ENCODE results near the gene CITED2. TPM values are rescaled to one million over a fixed set of nuclear protein-coding genes. Genes with fewer than 3 reads are reported as not detected.

The CITED2 gene
- total and polyA plus RNA-seq, 2 experiments from 2014 or later, result 26.6 to 76.9 TPM

DNA sequence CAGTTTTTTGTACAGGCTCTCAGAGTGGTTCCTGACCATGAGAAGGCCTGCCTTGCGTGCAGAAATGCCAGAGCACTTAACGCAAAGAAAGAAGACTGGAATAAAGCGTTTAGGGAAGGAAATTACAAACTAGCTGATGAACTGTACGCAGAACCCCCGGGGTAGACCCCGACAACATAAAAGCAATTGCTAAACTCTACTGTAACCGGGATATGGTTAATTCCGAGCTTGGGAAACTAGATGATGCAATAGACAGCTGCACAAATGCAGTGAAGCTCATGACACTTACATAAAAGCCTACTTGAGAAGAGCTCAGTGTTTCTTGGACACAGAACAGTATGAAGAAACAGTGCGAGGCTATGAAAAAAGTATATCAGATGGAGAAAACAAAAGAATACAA, 35.7 kb downstream of the CITED2 start (continued):
- no peak for TF ChIP-seq ZNF462 (CRISPR knock-in tag; IDR thresholded peaks at IDR 0.05)
- TF ChIP-seq CREB1 (CRISPR knock-in tag; IDR thresholded peaks at IDR 0.05; ENCODE audit: low read depth), result no peak
- TF ChIP-seq, protein P1, sequence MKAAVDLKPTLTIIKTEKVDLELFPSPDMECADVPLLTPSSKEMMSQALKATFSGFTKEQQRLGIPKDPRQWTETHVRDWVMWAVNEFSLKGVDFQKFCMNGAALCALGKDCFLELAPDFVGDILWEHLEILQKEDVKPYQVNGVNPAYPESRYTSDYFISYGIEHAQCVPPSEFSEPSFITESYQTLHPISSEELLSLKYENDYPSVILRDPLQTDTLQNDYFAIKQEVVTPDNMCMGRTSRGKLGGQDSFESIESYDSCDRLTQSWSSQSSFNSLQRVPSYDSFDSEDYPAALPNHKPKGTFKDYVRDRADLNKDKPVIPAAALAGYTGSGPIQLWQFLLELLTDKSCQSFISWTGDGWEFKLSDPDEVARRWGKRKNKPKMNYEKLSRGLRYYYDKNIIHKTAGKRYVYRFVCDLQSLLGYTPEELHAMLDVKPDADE (IDR thresholded peaks at IDR 0.05), result no peak
- TF ChIP-seq ZNF114 (CRISPR knock-in tag; IDR thresholded peaks at IDR 0.05), result no peak
- TF ChIP-seq JUNB (IDR thresholded peaks at IDR 0.05; ENCODE audit: unreplicated experiment), result no peak
- TF ChIP-seq STAT1 (IDR thresholded peaks at IDR 0.05; ENCODE audit: unreplicated experiment), result no peak

GRCh38 chr6:139337830-139338229, 36.6 kb downstream of the CITED2 start:
- DNase-seq (ENCODE audit: low spot score) (no peak), ATAC-seq (no peak)
- no peak overlapping the region for H2AFZ ChIP-seq
- no peaks in the 10 kb centered on the region for H4K20me1 ChIP-seq (replicated peaks; ENCODE audit: insufficient read depth)
- H3F3A ChIP-seq (replicated peaks; ENCODE audit: low read depth), result no peaks in the 10 kb centered on the region
- no peaks in the 10 kb centered on the region for H3K4me1 ChIP-seq (ENCODE audit: insufficient read depth)
- no peak overlapping the region for H3K4me3 ChIP-seq
- no peaks in the 10 kb centered on the region; the same call in 1 of the 3 replicates for H3K36me3 Mint-ChIP-seq (ENCODE audit: low read depth)
- H3K27ac ChIP-seq (ENCODE audit: low read depth), result no peak overlapping the region
- no peak overlapping the region for H3K27ac Mint-ChIP-seq
- no peak overlapping the region for H3K4me3 Mint-ChIP-seq
- H3K4me2 ChIP-seq, result no peak overlapping the region
- peaks cover 4% of the 10 kb centered on the region for H3K27me3 Mint-ChIP-seq (ENCODE audit: insufficient read depth, low read depth, poor library complexity)
- no peaks in the 10 kb centered on the region for H3K9me2 ChIP-seq (ENCODE audit: insufficient read depth)
- H3K9me3 Mint-ChIP-seq, result no peaks in the 10 kb centered on the region
- no peaks in the 10 kb centered on the region for H3K79me2 ChIP-seq (replicated peaks; ENCODE audit: insufficient read depth)
- no peaks in the 10 kb centered on the region for H3K27me3 ChIP-seq (ENCODE audit: insufficient read depth)
- H3K4me1 Mint-ChIP-seq, result peaks cover 5% of the 10 kb centered on the region; the same call in 2 of the 3 replicates
- no peaks in the 10 kb centered on the region for H3K36me3 ChIP-seq (ENCODE audit: insufficient read depth)
- TF ChIP-seq EZH2 (IDR thresholded peaks at IDR 0.05; ENCODE audit: low read depth, unreplicated experiment) (no peak), JUNB (IDR thresholded peaks at IDR 0.05; ENCODE audit: unreplicated experiment) (no peak), NANOG (IDR thresholded peaks at IDR 0.05; ENCODE audit: borderline replicate concordance) (no peak), EZH2phosphoT487 (IDR thresholded peaks at IDR 0.05; ENCODE audit: unreplicated experiment) (no peak), POLR2AphosphoS5 (IDR thresholded peaks at IDR 0.05; ENCODE audit: low read depth) (no peak)
- TF ChIP-seq, protein P1 (IDR thresholded peaks at IDR 0.05), result no peak
- TF ChIP-seq, protein P2, sequence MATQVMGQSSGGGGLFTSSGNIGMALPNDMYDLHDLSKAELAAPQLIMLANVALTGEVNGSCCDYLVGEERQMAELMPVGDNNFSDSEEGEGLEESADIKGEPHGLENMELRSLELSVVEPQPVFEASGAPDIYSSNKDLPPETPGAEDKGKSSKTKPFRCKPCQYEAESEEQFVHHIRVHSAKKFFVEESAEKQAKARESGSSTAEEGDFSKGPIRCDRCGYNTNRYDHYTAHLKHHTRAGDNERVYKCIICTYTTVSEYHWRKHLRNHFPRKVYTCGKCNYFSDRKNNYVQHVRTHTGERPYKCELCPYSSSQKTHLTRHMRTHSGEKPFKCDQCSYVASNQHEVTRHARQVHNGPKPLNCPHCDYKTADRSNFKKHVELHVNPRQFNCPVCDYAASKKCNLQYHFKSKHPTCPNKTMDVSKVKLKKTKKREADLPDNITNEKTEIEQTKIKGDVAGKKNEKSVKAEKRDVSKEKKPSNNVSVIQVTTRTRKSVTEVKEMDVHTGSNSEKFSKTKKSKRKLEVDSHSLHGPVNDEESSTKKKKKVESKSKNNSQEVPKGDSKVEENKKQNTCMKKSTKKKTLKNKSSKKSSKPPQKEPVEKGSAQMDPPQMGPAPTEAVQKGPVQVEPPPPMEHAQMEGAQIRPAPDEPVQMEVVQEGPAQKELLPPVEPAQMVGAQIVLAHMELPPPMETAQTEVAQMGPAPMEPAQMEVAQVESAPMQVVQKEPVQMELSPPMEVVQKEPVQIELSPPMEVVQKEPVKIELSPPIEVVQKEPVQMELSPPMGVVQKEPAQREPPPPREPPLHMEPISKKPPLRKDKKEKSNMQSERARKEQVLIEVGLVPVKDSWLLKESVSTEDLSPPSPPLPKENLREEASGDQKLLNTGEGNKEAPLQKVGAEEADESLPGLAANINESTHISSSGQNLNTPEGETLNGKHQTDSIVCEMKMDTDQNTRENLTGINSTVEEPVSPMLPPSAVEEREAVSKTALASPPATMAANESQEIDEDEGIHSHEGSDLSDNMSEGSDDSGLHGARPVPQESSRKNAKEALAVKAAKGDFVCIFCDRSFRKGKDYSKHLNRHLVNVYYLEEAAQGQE (IDR thresholded peaks at IDR 0.05; ENCODE audit: unreplicated experiment), result no peak
